WTC11 (cell line): ENCODE results near the gene DHRS9. TPM values are rescaled to one million over a fixed set of nuclear protein-coding genes. Genes with fewer than 3 reads are reported as not detected.

ENCODE experiments used
- ATAC-seq: fragments of 200-7000 bp; cut with Tn5 transposase; 2 replicates; pipeline ENCODE4 v1.10.0; 2021; ENCODE audit warnings: mild to moderate bottlenecking, moderate library complexity
- CTCF ChIA-PET: fragments of 300-600 bp; sonication (Branson Sonifier 250); formaldehyde crosslinking; loops from one replicate; lab custom pipeline; 2021; ENCODE audit warnings: antibody characterized with exemption; lab: Charles Lee
- POLR2A ChIA-PET: fragments of 350-600 bp; sonication (Branson Sonifier 250); formaldehyde crosslinking; loops from one replicate; lab custom pipeline; 2021; ENCODE audit warnings: antibody characterized with exemption; lab: Charles Lee
- DNase-seq: peaks from one replicate; pipeline ENCODE4 v3.0.0; 2021; ENCODE audit warnings: low spot score
- H3K27ac Mint-ChIP-seq: 2 replicates; pipeline ENCODE4 v1.8.0; 2021; ENCODE audit warnings: mixed read lengths
- H3K27me3 Mint-ChIP-seq: 2 replicates; pipeline ENCODE4 v1.8.0; 2021; ENCODE audit warnings: low read depth, mild to moderate bottlenecking, moderate library complexity, mixed read lengths
- H3K36me3 Mint-ChIP-seq: 2 replicates; pipeline ENCODE4 v1.8.0; 2021; ENCODE audit warnings: mixed read lengths
- H3K4me1 Mint-ChIP-seq: 2 replicates; pipeline ENCODE4 v1.8.0; 2022; ENCODE audit warnings: mixed read lengths
- H3K4me3 Mint-ChIP-seq: 2 replicates; pipeline ENCODE4 v1.8.0; 2021; ENCODE audit warnings: mild to moderate bottlenecking, moderate library complexity, mixed read lengths
- H3K9me3 Mint-ChIP-seq: 2 replicates; pipeline ENCODE4 v1.8.0; 2021; ENCODE audit warnings: mixed read lengths
- AFF4 ChIP-seq: sonication (generic); formaldehyde crosslinking; IDR thresholded peaks from 2 replicates; pipeline ENCODE4 v1.8.1; 2023; ENCODE audit warnings: mild to moderate bottlenecking, missing genetic modification reagents, borderline replicate concordance
- ELF4 ChIP-seq: sonication (generic); formaldehyde crosslinking; IDR thresholded peaks from 2 replicates; pipeline ENCODE4 v1.8.1; 2022; ENCODE audit warnings: low read depth, mild to moderate bottlenecking, moderate library complexity, missing genetic modification reagents
- FOXP1 ChIP-seq: sonication (generic); formaldehyde crosslinking; IDR thresholded peaks from 2 replicates; pipeline ENCODE4 v1.8.0; 2022; ENCODE audit warnings: missing genetic modification reagents, mild to moderate bottlenecking, moderate library complexity, borderline replicate concordance
- GTF2I ChIP-seq: fragments of 250-450 bp; sonication (Bioruptor Pico); conservative IDR thresholded peaks from 2 replicates; pipeline ENCODE4 v1.4.0; 2021; ENCODE audit warnings: mild to moderate bottlenecking
- JUN ChIP-seq: sonication (generic); formaldehyde crosslinking; IDR thresholded peaks from 2 replicates; pipeline ENCODE4 v1.8.0; 2023; ENCODE audit warnings: mild to moderate bottlenecking, missing genetic modification reagents
- MLX ChIP-seq: sonication (generic); formaldehyde crosslinking; IDR thresholded peaks from 2 replicates; pipeline ENCODE4 v1.8.1; 2023; ENCODE audit warnings: mild to moderate bottlenecking, missing genetic modification reagents, moderate library complexity
- OVOL2 ChIP-seq: fragments of 250-450 bp; sonication (Bioruptor Pico); IDR thresholded peaks from 2 replicates; pipeline ENCODE4 v1.9.0; 2021; ENCODE audit warnings: mild to moderate bottlenecking, borderline replicate concordance
- PRRX2 ChIP-seq: fragments of 250-450 bp; sonication (Bioruptor Pico); IDR thresholded peaks from 2 replicates; pipeline ENCODE4 v1.8.0; 2021; ENCODE audit warnings: mild to moderate bottlenecking
- SOX15 ChIP-seq: fragments of 250-450 bp; sonication (Bioruptor Pico); IDR thresholded peaks from 2 replicates; pipeline ENCODE4 v1.9.0; 2021; ENCODE audit warnings: mild to moderate bottlenecking
- TEAD1 ChIP-seq: sonication (generic); formaldehyde crosslinking; IDR thresholded peaks from 2 replicates; pipeline ENCODE4 v1.8.0; 2022; ENCODE audit warnings: mild to moderate bottlenecking, missing genetic modification reagents
- ZNF232 ChIP-seq: sonication (generic); formaldehyde crosslinking; IDR thresholded peaks from 2 replicates; pipeline ENCODE4 v1.8.0; 2022; ENCODE audit warnings: mild to moderate bottlenecking, missing genetic modification reagents
- total RNA-seq: library from RNA; stranded (reverse); gene quantifications from 3 replicates; pipeline ENCODE4 v1.2.3, GENCODE V29; 2021
- TF ChIP-seq, protein P1 (sequence below): sonication (generic); formaldehyde crosslinking; IDR thresholded peaks from 2 replicates; pipeline ENCODE4 v1.8.0; 2022; ENCODE audit warnings: mild to moderate bottlenecking, missing genetic modification reagents
- TF ChIP-seq, protein P2 (sequence below): sonication (generic); formaldehyde crosslinking; IDR thresholded peaks from 2 replicates; pipeline ENCODE4 v1.8.1; 2022; ENCODE audit warnings: low read depth, missing genetic modification reagents, borderline replicate concordance
- TF ChIP-seq, protein P3 (sequence below): sonication (generic); formaldehyde crosslinking; IDR thresholded peaks from 2 replicates; pipeline ENCODE4 v1.8.0; 2022; ENCODE audit warnings: mild to moderate bottlenecking, missing genetic modification reagents
- TF ChIP-seq, protein P4 (sequence below): sonication (generic); formaldehyde crosslinking; IDR thresholded peaks from 2 replicates; pipeline ENCODE4 v1.8.1; 2022; ENCODE audit warnings: low read depth, mild to moderate bottlenecking, moderate library complexity, missing genetic modification reagents, borderline replicate concordance
- TF ChIP-seq, protein P5 (sequence below): sonication (generic); formaldehyde crosslinking; IDR thresholded peaks from 2 replicates; pipeline ENCODE4 v1.8.1; 2022; ENCODE audit warnings: mild to moderate bottlenecking, missing genetic modification reagents, moderate library complexity, borderline replicate concordance
- TF ChIP-seq, protein P6 (sequence below): sonication (generic); formaldehyde crosslinking; IDR thresholded peaks from 2 replicates; pipeline ENCODE4 v1.8.0; 2023; ENCODE audit warnings: missing genetic modification reagents

DHRS9 gene
- total RNA-seq, 1 experiment from 2014 or later, result not detected

DNA sequence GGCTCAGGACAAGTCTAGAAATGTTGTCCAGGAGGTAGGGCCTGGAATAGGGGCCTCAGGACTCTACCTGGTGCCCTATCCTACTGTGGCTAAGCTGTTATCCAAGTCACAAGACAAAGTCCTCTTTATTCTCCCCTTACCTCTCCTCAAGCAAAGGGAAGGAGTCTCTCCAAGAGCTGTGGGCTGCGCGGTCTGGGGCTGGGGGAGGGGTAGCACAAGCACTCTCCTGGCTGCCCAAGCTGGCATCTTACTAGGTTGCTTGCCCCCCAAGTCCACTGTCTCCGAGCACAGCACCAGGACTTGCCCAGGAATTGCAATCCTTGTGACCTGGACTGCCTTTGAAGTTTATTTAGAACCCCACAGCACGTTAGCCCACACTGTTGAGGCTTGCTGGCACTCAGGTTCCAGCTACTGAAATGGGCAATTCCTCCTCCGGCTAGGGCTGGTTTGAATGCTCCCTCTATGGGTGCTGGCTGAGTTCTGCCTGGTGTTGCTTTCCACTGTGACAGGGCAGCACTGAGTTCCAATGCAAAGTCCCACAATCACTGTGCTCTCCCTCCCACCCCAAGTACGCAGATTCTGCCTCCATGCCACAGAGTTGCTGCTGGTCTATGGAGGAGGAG lies 18.5 kb downstream of the DHRS9 start (continued):
- TF ChIP-seq AFF4 (no peak), ELF4 (CRISPR knock-in tag) (no peak), JUN (CRISPR knock-in tag) (no peak), FOXP1 (CRISPR knock-in tag) (no peak), GTF2I (CRISPR knock-in tag) (no peak), PRRX2 (CRISPR knock-in tag) (no peak), OVOL2 (no peak)
- TF ChIP-seq, protein P1, sequence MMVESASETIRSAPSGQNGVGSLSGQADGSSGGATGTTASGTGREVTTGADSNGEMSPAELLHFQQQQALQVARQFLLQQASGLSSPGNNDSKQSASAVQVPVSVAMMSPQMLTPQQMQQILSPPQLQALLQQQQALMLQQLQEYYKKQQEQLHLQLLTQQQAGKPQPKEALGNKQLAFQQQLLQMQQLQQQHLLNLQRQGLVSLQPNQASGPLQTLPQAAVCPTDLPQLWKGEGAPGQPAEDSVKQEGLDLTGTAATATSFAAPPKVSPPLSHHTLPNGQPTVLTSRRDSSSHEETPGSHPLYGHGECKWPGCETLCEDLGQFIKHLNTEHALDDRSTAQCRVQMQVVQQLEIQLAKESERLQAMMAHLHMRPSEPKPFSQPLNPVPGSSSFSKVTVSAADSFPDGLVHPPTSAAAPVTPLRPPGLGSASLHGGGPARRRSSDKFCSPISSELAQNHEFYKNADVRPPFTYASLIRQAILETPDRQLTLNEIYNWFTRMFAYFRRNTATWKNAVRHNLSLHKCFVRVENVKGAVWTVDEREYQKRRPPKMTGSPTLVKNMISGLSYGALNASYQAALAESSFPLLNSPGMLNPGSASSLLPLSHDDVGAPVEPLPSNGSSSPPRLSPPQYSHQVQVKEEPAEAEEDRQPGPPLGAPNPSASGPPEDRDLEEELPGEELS (CRISPR knock-in tag), result no peak
- TF ChIP-seq, protein P2, sequence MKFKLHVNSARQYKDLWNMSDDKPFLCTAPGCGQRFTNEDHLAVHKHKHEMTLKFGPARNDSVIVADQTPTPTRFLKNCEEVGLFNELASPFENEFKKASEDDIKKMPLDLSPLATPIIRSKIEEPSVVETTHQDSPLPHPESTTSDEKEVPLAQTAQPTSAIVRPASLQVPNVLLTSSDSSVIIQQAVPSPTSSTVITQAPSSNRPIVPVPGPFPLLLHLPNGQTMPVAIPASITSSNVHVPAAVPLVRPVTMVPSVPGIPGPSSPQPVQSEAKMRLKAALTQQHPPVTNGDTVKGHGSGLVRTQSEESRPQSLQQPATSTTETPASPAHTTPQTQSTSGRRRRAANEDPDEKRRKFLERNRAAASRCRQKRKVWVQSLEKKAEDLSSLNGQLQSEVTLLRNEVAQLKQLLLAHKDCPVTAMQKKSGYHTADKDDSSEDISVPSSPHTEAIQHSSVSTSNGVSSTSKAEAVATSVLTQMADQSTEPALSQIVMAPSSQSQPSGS (CRISPR knock-in tag), result no peak
- TF ChIP-seq, protein P3, sequence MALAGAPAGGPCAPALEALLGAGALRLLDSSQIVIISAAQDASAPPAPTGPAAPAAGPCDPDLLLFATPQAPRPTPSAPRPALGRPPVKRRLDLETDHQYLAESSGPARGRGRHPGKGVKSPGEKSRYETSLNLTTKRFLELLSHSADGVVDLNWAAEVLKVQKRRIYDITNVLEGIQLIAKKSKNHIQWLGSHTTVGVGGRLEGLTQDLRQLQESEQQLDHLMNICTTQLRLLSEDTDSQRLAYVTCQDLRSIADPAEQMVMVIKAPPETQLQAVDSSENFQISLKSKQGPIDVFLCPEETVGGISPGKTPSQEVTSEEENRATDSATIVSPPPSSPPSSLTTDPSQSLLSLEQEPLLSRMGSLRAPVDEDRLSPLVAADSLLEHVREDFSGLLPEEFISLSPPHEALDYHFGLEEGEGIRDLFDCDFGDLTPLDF (CRISPR knock-in tag), result no peak
- TF ChIP-seq, protein P4, sequence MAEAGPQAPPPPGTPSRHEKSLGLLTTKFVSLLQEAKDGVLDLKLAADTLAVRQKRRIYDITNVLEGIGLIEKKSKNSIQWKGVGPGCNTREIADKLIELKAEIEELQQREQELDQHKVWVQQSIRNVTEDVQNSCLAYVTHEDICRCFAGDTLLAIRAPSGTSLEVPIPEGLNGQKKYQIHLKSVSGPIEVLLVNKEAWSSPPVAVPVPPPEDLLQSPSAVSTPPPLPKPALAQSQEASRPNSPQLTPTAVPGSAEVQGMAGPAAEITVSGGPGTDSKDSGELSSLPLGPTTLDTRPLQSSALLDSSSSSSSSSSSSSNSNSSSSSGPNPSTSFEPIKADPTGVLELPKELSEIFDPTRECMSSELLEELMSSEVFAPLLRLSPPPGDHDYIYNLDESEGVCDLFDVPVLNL (CRISPR knock-in tag), result no peak
- TF ChIP-seq, protein P5, sequence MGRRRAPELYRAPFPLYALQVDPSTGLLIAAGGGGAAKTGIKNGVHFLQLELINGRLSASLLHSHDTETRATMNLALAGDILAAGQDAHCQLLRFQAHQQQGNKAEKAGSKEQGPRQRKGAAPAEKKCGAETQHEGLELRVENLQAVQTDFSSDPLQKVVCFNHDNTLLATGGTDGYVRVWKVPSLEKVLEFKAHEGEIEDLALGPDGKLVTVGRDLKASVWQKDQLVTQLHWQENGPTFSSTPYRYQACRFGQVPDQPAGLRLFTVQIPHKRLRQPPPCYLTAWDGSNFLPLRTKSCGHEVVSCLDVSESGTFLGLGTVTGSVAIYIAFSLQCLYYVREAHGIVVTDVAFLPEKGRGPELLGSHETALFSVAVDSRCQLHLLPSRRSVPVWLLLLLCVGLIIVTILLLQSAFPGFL (CRISPR knock-in tag), result no peak

DNA sequence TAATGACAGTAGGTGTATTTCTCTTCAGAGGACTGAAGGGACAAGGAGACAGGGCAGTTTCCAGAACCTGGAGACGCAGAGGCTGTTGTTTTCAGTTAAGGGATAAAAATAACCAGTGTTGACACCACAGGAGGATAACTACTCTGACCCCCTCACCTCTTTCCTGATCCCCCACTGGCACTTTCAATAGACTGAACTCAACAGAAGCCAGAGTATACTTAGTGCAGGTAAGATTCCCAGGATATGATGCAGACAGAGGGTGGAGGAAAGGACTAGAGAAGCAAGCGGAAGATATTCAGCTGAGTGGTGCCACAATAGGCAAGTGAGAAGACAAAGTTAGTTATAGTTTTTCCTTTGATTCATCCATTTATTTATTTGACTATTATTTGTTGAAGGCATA lies 19.8 kb downstream of the DHRS9 start:
- CTCF ChIA-PET, result no interaction called here
- Mint-ChIP-seq H3K27ac (no peak overlapping the region), H3K27me3 (no peaks in the 10 kb centered on the region), H3K4me3 (no peak overlapping the region), H3K9me3 (no peaks in the 10 kb centered on the region; the same call in 1 of the 2 replicates), H3K36me3 (no peaks in the 10 kb centered on the region), H3K4me1 (peaks cover 8% of the 10 kb centered on the region)
- POLR2A ChIA-PET, result no interaction called here
- ATAC-seq, result peak; percentile 52
- no peak for DNase-seq
- TF ChIP-seq ZNF232 (no peak), TEAD1 (no peak), ELF4 (CRISPR knock-in tag) (no peak), MLX (CRISPR knock-in tag) (no peak), SOX15 (CRISPR knock-in tag) (no peak)
- TF ChIP-seq, protein P4 (CRISPR knock-in tag), result no peak
- TF ChIP-seq, protein P6, sequence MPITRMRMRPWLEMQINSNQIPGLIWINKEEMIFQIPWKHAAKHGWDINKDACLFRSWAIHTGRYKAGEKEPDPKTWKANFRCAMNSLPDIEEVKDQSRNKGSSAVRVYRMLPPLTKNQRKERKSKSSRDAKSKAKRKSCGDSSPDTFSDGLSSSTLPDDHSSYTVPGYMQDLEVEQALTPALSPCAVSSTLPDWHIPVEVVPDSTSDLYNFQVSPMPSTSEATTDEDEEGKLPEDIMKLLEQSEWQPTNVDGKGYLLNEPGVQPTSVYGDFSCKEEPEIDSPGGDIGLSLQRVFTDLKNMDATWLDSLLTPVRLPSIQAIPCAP (CRISPR knock-in tag), result no peak
